Stimulated activated CD8-positive, alpha-beta memory T cell treated with anti-CD3 and anti-CD28 coated beads, Interleukin-15, amount 100 ng/mL, for 4 hours (primary cell): ENCODE measurements around the gene HK2.
"Not testable (repeated sequence)": the region's sequence is repeated elsewhere in the genome, so short reads cannot be mapped to it uniquely, and the experiment has no call there.

Source experiments
- DNase-seq, 2 donors: peaks; one replicate each; pipeline ENCODE4 v3.0.0-alpha.2; 2020; ENCODE audit warnings: low read depth in 2 of 2

Gene HK2

GRCh38 chr2:74834792-74835755 is 1.1 kb downstream of the HK2 start:
- DNase-seq, result peak; percentile 62 to 68

GRCh38 chr2:74835831-74836674 is 2.1 kb downstream of the HK2 start:
- no peak for DNase-seq

GRCh38 chr2:74836675-74837401 is 2.9 kb downstream of the HK2 start:
- DNase-seq, result no peak

GRCh38 chr2:74841641-74842040 is 7.7 kb downstream of the HK2 start:
- no peak for DNase-seq

GRCh38 chr2:74843433-74843832 is 9.5 kb downstream of the HK2 start:
- DNase-seq, result no peak

- no peak for DNase-seq
Observed at GRCh38 chr2:74843899-74844298, 10.0 kb downstream of the HK2 start.

GRCh38 chr2:74844752-74845151 is 10.8 kb downstream of the HK2 start:
- DNase-seq, result no peak

- DNase-seq, result no peak
Observed at GRCh38 chr2:74845217-74845751, 11.4 kb downstream of the HK2 start.

GRCh38 chr2:74845991-74846390 is 12.1 kb downstream of the HK2 start:
- no peak for DNase-seq

GRCh38 chr2:74846481-74846880 is 12.6 kb downstream of the HK2 start:
- no peak for DNase-seq

GRCh38 chr2:74847070-74847858 is 13.3 kb downstream of the HK2 start:
- no peak for DNase-seq

GRCh38 chr2:74849228-74849892 is 15.4 kb downstream of the HK2 start:
- no peak for DNase-seq

GRCh38 chr2:74850496-74851190 is 16.7 kb downstream of the HK2 start:
- DNase-seq, result no peak

- no peak for DNase-seq
Observed at GRCh38 chr2:74851191-74851566, 17.3 kb downstream of the HK2 start.

GRCh38 chr2:74853360-74853759 is 19.4 kb downstream of the HK2 start:
- not testable (repeated sequence) for DNase-seq

- DNase-seq, result no peak
Observed at GRCh38 chr2:74854401-74854800, 20.5 kb downstream of the HK2 start.

- not testable (repeated sequence) for DNase-seq
Observed at GRCh38 chr2:74855114-74855707, 21.3 kb downstream of the HK2 start.

- DNase-seq, result no peak
Observed at GRCh38 chr2:74856004-74856578, 22.2 kb downstream of the HK2 start.

- no peak for DNase-seq
Observed at GRCh38 chr2:74856599-74856998, 22.7 kb downstream of the HK2 start.
